Caco-2 (cell line): ENCODE data around the gene ADGRG1. TPM values are rescaled to one million over a fixed set of nuclear protein-coding genes. Genes with fewer than 3 reads are reported as not detected.
A peak's percentile ranks its signal among the peaks of the same experiment; 100 is the strongest.

Experiments
- BruUV-seq: library from RNA; stranded (reverse); fragments of 400-500 nt; replicated peaks from 2 replicates; lab custom pipeline; 2021; lab: Mats Ljungman, UMichigan
- CTCF ChIA-PET: fragments of 300-600 bp; sonication (Branson Sonifier 250); formaldehyde crosslinking; loops from one replicate; lab custom pipeline; 2022; ENCODE audit warnings: antibody characterized with exemption; lab: Charles Lee
- POLR2A ChIA-PET: fragments of 300-600 bp; sonication (Branson Sonifier 250); formaldehyde crosslinking; loops from one replicate; lab custom pipeline; 2022; ENCODE audit warnings: antibody characterized with exemption; lab: Charles Lee
- DNase-seq, 2 experiments: peaks; one replicate each; pipeline versions ENCODE4 v3.0.0 to v3.0.0-alpha.2; 2020 to 2022
- H3K27me3 ChIP-seq: replicated peaks from 2 replicates; pipeline ENCODE4 v1.6.0; 2011; ENCODE audit warnings: low read length; ENCODE audit not compliant: control insufficient read depth, insufficient read depth
- H3K36me3 ChIP-seq: 2 replicates; pipeline ENCODE4 v1.5.1; 2011; ENCODE audit warnings: low read length; ENCODE audit not compliant: control insufficient read depth, insufficient read depth
- H3K4me1 ChIP-seq: fragments of 250-450 bp; sonication (Bioruptor Pico); 2 replicates; pipeline ENCODE4 v1.5.1; 2020; ENCODE audit warnings: mild to moderate bottlenecking
- H3K4me3 ChIP-seq: 2 replicates; pipeline ENCODE4 v1.5.1; 2011; ENCODE audit warnings: low read depth, mild to moderate bottlenecking, control low read depth, low read length
- H3K9me3 ChIP-seq: fragments of 250-450 bp; sonication (Bioruptor Pico); 2 replicates; pipeline ENCODE4 v1.5.1; 2020; ENCODE audit warnings: mild to moderate bottlenecking, moderate library complexity
- H3K27ac Mint-ChIP-seq: one replicate; pipeline ENCODE4 v1.8.0; 2022; ENCODE audit warnings: mixed read lengths; ENCODE audit not compliant: unreplicated experiment
- H3K27me3 Mint-ChIP-seq: one replicate; pipeline ENCODE4 v1.8.0; 2022; ENCODE audit warnings: mixed read lengths; ENCODE audit not compliant: insufficient read depth, unreplicated experiment
- H3K36me3 Mint-ChIP-seq: one replicate; pipeline ENCODE4 v1.8.0; 2022; ENCODE audit warnings: mild to moderate bottlenecking, mixed read lengths; ENCODE audit not compliant: insufficient read depth, unreplicated experiment
- H3K4me1 Mint-ChIP-seq: one replicate; pipeline ENCODE4 v1.8.0; 2022; ENCODE audit warnings: low read depth, mixed read lengths; ENCODE audit not compliant: unreplicated experiment
- H3K4me3 Mint-ChIP-seq: one replicate; pipeline ENCODE4 v1.8.0; 2022; ENCODE audit warnings: mild to moderate bottlenecking, moderate library complexity, mixed read lengths; ENCODE audit not compliant: unreplicated experiment
- H3K9me3 Mint-ChIP-seq: one replicate; pipeline ENCODE4 v1.8.0; 2022; ENCODE audit warnings: mixed read lengths; ENCODE audit not compliant: unreplicated experiment
- intact Hi-C: fragments of 100-400 bp; cut with micrococcal nuclease; formaldehyde crosslinking; loops from one replicate; pipeline ENCODE4 v1.10.0; 2022; ENCODE audit not compliant: unreplicated experiment
- total RNA-seq: library from RNA; stranded (reverse); gene quantifications from 2 replicates; pipeline ENCODE4 v1.2.3, GENCODE V29; 2022
- TF ChIP-seq, protein P1 (sequence below), 2 experiments: fragments of 200-600 bp in 1 of 2; IDR thresholded peaks; 1 replicate in 1 of 2; 2 replicates in 1 of 2; pipeline versions ENCODE4 v1.5.1 to v1.8.0; 2011 to 2022; ENCODE audit warnings: antibody characterized with exemption in 1 of 2, control low read depth in 1 of 2, inconsistent platforms in 1 of 2, low read depth in 1 of 2, low read length in 1 of 2, mild to moderate bottlenecking in 1 of 2, moderate library complexity in 1 of 2; ENCODE audit not compliant: insufficient read depth in 1 of 2, severe bottlenecking in 1 of 2, unreplicated experiment in 1 of 2

Gene ADGRG1
- total RNA-seq, 1 experiment from 2014 or later, result 195 TPM

DNA sequence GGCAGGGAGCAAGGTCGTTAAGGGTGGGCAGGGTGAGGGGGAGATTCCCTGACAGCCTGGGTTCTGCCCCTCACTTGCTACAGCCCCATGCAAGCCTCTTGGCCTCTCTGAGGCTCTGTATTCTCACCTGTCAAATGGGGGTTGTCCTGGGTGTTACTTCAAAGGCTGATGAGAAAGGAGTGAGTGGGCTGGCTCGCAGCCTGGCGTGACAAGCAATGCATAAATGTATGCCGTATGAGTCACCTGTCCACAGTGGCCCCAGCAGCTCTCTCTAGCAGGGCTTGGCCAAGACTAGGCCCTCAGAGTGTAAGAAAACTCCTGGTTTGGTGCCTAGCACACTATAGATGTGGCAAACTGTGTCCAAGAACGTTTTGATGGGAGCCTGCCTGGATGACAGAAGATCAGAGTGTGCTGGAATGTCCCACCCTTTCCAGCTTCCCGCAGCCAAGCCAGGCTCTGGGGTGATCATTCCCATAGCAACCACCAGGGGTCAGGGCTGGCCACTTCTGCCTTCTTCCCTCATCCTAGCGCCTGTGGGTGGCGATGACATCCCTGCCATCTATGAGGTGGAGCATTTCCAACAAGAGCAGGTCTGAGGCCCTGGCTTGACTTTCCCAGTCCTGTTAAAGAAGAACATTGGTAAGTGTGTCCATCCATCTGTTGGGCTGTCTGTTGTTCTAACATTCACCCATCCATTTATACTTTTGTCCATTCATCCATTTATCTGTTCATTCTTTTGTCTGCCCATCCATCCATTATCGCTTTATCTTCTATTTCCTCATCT is 37.2 kb upstream of the ADGRG1 start:
- TF ChIP-seq, protein P1, sequence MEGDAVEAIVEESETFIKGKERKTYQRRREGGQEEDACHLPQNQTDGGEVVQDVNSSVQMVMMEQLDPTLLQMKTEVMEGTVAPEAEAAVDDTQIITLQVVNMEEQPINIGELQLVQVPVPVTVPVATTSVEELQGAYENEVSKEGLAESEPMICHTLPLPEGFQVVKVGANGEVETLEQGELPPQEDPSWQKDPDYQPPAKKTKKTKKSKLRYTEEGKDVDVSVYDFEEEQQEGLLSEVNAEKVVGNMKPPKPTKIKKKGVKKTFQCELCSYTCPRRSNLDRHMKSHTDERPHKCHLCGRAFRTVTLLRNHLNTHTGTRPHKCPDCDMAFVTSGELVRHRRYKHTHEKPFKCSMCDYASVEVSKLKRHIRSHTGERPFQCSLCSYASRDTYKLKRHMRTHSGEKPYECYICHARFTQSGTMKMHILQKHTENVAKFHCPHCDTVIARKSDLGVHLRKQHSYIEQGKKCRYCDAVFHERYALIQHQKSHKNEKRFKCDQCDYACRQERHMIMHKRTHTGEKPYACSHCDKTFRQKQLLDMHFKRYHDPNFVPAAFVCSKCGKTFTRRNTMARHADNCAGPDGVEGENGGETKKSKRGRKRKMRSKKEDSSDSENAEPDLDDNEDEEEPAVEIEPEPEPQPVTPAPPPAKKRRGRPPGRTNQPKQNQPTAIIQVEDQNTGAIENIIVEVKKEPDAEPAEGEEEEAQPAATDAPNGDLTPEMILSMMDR (IDR thresholded peaks at IDR 0.05; ENCODE audit: insufficient read depth in 1 of 2, low read depth in 1 of 2, low read length in 1 of 2, severe bottlenecking in 1 of 2, unreplicated experiment in 1 of 2), result peak; percentile 97
- no peak overlapping the region for H3K4me3 ChIP-seq
- H3K4me1 Mint-ChIP-seq, result peaks cover 8% of the 10 kb centered on the region
- H3K9me3 ChIP-seq, result no peaks in the 10 kb centered on the region
- peaks cover 11% of the 10 kb centered on the region for H3K9me3 Mint-ChIP-seq
- no peak overlapping the region for H3K4me3 Mint-ChIP-seq
- DNase-seq, result peak; percentile 78 to 89
- no peaks in the 10 kb centered on the region for H3K36me3 Mint-ChIP-seq
- no peaks in the 10 kb centered on the region for H3K36me3 ChIP-seq
- no TSS peak for BruUV-seq
- ChIA-PET CTCF (interaction anchor here (0.5 to 1.9 kb wide), 25 partner anchors 9 to 272 kb away, joined by 3 to 26 read pairs (median 4); partner anchors contain the start of gene KATNB1), POLR2A (no interaction called here)
- no peaks in the 10 kb centered on the region for H3K27me3 ChIP-seq
- intact Hi-C loops, result loop anchor here (1.0 to 10.0 kb wide), 5 partner anchors 15 to 274 kb away; partner anchors contain the start of gene KATNB1
- H3K4me1 ChIP-seq, result peaks cover 10% of the 10 kb centered on the region
- H3K27me3 Mint-ChIP-seq, result no peaks in the 10 kb centered on the region
- H3K27ac Mint-ChIP-seq, result peak overlapping the region; percentile 29

DNA sequence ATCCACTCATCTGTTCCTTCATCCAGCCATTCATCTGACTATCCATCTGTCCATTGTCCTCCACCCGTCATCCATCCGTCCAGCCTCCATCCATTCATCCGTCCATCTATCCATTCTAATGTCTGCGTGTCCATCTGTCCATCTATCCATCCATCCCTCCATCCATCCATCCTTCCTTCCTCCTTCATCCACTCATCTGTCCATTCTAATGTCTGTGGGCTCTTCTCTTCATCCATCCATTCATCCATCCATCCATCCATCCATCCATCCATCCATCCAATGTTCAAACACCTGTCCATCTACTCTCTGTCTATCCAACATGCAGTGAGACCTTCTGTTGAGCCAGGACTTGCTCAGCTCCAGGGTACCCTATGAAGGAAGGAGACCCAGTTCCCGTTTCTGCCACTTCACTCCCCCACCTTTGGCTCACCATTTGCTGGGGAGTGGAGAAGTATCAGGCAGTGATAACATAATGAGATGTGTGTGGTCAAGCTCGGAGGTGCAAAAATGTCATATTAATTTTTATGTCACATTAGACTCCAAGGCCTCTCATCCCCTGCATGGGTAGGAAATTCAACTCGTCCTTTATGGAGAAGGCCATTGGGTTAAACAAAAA is 36.5 kb upstream of the ADGRG1 start:
- no TSS peak for BruUV-seq
- H3K27me3 Mint-ChIP-seq, result no peaks in the 10 kb centered on the region
- TF ChIP-seq, protein P1 (IDR thresholded peaks at IDR 0.05; ENCODE audit: insufficient read depth in 1 of 2, low read depth in 1 of 2, low read length in 1 of 2, severe bottlenecking in 1 of 2, unreplicated experiment in 1 of 2), result no peak
- Histone ChIP-seq H3K4me3 (no peak overlapping the region), H3K36me3 (no peaks in the 10 kb centered on the region), H3K27me3 (no peaks in the 10 kb centered on the region), H3K4me1 (peaks cover 10% of the 10 kb centered on the region), H3K9me3 (no peaks in the 10 kb centered on the region)
- H3K36me3 Mint-ChIP-seq, result no peaks in the 10 kb centered on the region
- CTCF ChIA-PET, result interaction anchor here (0.7 to 1.9 kb wide), 7 partner anchors 15 to 144 kb away, joined by 3 to 26 read pairs (median 9); partner anchors contain the start of gene KATNB1
- POLR2A ChIA-PET, result no interaction called here
- H3K27ac Mint-ChIP-seq, result no peak overlapping the region
- peaks cover 11% of the 10 kb centered on the region for H3K9me3 Mint-ChIP-seq
- DNase-seq, result no peak
- intact Hi-C loops, result loop anchor here (1.0 to 10.0 kb wide), 5 partner anchors 16 to 273 kb away; partner anchors contain the start of gene KATNB1
- H3K4me1 Mint-ChIP-seq, result peaks cover 8% of the 10 kb centered on the region
- no peak overlapping the region for H3K4me3 Mint-ChIP-seq

DNA sequence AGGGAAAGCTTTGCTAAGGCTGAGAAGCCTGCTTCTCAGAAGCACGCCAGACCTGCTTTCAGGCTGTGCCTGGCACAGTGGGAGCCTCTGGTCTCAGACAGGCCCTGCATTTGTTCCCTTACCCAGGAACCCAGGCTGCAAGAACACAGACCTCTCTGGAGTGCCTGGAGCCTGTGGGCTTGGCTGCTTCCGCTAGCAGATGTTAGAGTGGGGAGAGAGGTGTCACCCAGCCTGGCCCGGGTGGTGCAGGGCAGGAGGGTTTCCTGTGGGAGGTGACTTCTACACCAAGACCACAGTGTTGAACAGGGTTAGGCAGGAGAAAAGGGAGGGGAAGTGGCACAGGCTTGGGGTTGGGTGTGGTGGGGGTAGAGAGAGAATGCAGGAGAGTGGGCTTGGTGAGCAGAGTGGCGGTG is 35.8 kb upstream of the ADGRG1 start:
- no peak for DNase-seq
- H3K4me3 Mint-ChIP-seq, result no peak overlapping the region
- no peaks in the 10 kb centered on the region for H3K36me3 Mint-ChIP-seq
- peaks cover 11% of the 10 kb centered on the region for H3K9me3 Mint-ChIP-seq
- H3K4me1 Mint-ChIP-seq, result peaks cover 8% of the 10 kb centered on the region
- TF ChIP-seq, protein P1 (IDR thresholded peaks at IDR 0.05; ENCODE audit: insufficient read depth in 1 of 2, low read depth in 1 of 2, low read length in 1 of 2, severe bottlenecking in 1 of 2, unreplicated experiment in 1 of 2), result no peak
- Histone ChIP-seq H3K4me1 (peaks cover 10% of the 10 kb centered on the region), H3K27me3 (no peaks in the 10 kb centered on the region), H3K9me3 (no peaks in the 10 kb centered on the region), H3K4me3 (no peak overlapping the region), H3K36me3 (no peaks in the 10 kb centered on the region)
- no TSS peak for BruUV-seq
- CTCF ChIA-PET, result interaction anchor here (1.0 kb wide), 1 partner anchor 42 kb away, joined by 3 read pairs; no protein-coding TSS in a partner anchor
- H3K27me3 Mint-ChIP-seq, result no peaks in the 10 kb centered on the region
- POLR2A ChIA-PET, result no interaction called here
- intact Hi-C loops, result loop anchor here (10.0 kb wide), 1 partner anchor 272 kb away; no protein-coding TSS in a partner anchor
- H3K27ac Mint-ChIP-seq, result no peak overlapping the region
